Stimulated activated CD4-positive, alpha-beta T cell treated with anti-CD3 and anti-CD28 coated beads, Interleukin-1b, Interleukin-23, amount 100 ng/mL, for 1 hour (primary cell): ENCODE measurements around the gene PIGH.

Experiments
- DNase-seq, 2 donors: peaks; one replicate each; pipeline ENCODE4 v3.0.0-alpha.2; 2020; ENCODE audit warnings: low read depth in 2 of 2

Gene PIGH

DNA sequence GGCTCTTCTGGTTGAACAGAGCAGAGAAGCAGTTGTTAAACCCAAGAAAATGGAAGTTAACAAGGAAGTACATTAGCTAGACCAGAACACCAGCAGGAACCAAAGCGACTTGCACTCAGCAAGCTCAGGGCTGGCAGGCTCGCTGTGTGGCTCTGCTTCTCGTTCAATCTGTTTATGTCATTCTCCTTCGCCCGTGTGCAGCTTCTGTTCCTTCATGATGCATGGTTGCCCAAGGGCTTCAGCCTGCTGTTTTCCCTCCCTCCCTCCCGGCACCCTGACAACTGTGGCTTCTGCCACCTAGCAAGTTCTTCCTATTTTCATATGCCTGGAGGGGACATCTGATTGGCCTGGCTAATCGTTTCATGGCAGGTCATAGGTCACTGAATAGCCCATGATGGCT lies 25.3 kb downstream of the PIGH start:
- no peak for DNase-seq

- DNase-seq: no peak
These were observed 25.9 kb downstream of the PIGH start for GRCh38 chr14:67574156-67574555.

GRCh38 chr14:67573228-67574010 lies 26.6 kb downstream of the PIGH start:
- no peak for DNase-seq

- DNase-seq: no peak
These were observed 27.5 kb downstream of the PIGH start for GRCh38 chr14:67572608-67573007.

DNA sequence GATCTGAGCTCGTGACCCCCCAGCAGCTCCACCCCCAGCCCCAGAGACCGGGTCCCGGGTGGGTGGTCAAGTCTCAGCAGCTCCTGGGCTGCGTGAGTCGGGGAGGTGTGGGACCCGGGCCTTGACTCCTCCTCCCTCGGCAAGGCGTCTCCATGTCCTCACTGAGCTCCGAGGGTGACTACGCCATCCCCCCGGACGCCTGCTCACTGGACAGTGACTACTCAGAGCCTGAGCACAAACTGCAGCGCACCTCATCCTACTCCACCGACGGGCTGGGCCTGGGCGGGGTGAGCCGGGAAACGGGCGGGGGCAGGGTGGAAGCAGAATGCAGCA lies 28.1 kb downstream of the PIGH start:
- no peak for DNase-seq

GRCh38 chr14:67571275-67571990 lies 28.6 kb downstream of the PIGH start:
- peak; percentile 26 to 32 for DNase-seq

GRCh38 chr14:67570453-67570852 lies 29.6 kb downstream of the PIGH start:
- DNase-seq: no peak

DNA sequence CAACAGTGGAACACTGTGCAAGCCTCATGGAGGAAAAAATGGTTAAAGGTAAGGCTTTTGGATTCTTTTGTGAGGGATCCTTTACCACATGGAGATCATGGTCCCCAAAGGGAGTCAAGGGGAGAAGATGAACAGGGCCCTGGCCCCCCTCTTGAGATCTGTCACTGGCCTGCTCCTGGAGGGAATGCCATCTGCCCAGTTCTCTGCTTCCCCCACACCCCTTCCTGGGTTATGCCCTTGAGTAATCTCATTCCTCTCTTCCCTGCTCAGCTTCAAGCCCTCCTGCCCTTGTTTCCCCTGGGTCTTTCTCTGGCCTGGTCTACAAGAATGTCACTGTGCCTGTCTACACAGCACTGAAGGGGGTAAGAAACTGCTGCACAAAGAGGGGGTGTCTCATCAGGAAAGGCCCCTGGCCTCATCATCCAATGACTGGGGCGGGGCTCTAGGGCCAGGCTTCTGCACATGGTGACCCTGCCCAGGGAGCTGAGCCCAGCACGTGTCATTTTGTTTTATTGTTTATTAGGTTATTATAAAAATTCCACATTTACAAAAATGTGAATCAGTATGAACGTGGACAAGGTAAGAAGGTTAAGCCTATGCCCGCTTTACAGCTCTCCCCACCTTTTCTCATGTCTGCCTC lies 30.3 kb downstream of the PIGH start:
- DNase-seq: no peak

DNA sequence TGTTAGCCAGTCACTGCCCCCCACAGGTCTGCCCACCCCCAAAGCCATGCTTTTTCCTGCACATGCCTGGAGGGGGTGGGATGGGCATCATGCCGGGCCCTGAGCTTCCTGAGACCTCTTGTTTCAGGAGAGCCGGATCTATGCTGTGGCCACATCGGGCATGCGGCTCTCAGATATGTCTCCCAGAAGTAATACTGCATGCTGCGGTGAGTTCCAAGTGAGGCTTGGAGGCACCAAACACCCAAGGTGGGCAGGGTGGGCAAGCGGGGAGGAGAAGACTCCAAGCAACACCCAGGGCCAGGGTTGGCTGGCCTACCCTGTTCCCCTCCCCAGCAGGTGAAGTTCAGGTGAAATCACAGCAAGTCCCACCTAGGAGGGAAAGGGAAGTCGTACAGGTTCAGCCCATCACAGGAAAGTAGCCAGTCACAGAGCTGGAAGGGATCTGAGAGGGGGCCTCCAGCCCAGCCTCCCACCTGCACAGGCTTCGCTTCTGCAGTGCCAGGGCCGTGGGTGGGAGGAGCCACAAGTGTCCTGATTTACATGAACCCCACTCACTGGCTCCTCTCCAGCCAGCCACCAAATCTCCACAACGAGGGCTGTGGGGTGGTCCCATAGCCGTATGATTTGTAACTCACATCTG lies 30.9 kb downstream of the PIGH start:
- DNase-seq: no peak

DNA sequence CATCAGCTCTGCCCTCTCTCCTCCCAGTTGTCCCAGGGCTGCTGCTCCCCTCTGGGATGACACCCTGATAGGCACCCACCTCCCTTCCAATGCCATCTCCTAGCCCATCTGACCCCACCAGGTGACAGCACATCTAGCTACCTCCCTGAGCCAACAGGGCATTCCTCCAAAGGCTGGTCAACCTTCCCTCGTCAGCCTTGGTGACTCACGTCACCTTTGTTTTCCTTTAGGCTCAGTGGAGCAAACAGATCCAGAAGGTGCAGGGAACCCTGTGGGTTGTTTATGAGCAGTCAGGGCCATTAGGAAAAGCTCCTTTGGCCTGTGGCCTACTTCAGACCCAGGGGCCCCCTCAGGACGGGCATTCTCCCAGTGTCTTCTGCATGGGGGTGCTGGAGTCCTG lies 32.4 kb downstream of the PIGH start:
- DNase-seq: no peak

GRCh38 chr14:67566908-67567307 lies 33.2 kb downstream of the PIGH start:
- no peak for DNase-seq

DNA sequence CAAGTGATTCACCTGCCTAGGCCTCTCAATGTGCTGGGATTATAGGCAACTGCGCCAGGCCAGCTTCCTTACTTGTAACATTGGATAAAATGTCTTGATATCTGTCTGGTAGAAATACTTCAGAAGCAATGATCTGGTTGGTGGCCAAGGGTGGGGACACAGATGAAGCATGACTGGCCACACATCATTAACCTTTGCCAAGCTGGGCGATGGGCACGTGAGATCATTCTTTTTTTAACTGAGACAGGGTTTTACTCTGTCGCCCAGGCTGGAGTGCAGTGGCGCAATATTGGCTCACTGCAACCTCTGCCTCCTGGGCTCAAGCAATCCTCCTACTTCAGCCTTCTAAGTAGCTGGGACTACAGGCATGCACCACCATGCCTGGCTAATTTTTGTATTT lies 35.8 kb downstream of the PIGH start:
- DNase-seq: no peak

- no peak for DNase-seq
These were observed 37.3 kb downstream of the PIGH start for GRCh38 chr14:67562776-67563150.

- DNase-seq: no peak
These were observed 37.9 kb downstream of the PIGH start for GRCh38 chr14:67562025-67562775.

DNA sequence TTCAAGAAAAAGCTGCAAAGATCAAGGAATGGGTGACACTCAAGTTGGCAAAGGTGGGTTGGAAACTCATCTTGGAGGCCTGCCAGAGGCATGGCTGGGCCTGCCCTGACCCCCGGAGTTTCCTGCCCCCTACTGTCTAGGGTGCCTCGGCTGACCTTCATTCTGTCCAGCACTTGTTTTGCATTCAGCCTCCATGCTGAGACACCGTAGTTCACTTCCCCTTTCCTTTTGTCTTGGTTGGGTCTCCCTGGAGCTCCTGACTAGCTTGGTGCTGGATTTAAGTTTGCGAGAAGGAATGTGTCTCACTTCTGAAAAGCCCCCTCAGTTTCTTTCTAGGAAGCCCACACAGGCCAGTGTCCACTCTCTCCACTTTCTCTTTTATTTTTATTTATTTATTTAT lies 40.4 kb downstream of the PIGH start:
- DNase-seq: no peak

GRCh38 chr14:67557656-67558055 lies 42.4 kb downstream of the PIGH start:
- no peak for DNase-seq

- DNase-seq: no peak
These were observed 43.0 kb downstream of the PIGH start for GRCh38 chr14:67557118-67557517.

- no peak for DNase-seq
These were observed 43.4 kb downstream of the PIGH start for GRCh38 chr14:67556671-67557070.

DNA sequence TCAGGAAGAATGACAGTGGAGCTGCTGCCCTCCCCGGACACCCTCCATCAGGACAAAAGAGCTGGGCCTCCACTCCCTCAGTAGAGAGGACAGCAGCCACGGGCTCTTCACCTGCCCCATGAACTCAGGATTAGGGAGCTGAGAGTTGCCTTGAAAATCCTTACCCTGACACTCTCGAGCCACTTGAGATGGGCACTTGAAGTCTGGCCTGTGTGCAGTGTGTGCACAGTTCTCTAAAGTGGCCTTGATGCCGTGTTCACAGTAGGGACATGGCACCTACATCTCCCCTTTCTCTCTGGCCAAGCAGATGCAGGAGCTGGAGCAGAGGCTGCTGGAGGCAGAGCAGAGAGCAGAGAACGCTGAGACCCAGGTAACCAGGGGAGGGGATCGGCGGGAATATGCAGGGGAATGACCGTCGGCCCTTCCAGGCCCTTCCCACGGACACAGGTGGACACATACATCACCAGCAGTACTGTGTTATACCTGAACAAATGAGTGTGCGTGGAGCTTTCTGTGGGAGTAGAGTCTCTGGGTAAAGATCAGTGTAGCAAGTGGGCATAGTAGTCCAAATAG lies 44.5 kb downstream of the PIGH start:
- DNase-seq: no peak

DNA sequence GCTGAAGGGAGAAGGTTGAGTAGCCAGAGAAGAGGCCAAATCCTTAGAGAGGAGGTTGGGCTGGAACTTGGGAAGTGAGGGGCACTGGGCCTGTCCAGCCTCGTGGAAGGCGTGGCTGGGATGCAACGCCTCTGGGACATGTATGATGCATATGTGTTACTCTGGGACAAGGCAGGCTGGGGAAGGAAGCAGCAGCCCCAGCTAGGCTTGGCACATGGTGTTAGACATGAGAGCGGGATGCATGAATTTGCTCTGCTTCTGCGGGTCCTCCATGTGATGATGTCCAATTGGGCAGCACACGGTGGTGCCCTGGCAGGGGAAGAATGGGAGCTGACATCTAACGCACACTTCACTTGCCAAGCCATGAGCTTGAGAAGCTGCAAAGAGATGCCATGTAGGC lies 45.7 kb downstream of the PIGH start:
- no peak for DNase-seq

DNA sequence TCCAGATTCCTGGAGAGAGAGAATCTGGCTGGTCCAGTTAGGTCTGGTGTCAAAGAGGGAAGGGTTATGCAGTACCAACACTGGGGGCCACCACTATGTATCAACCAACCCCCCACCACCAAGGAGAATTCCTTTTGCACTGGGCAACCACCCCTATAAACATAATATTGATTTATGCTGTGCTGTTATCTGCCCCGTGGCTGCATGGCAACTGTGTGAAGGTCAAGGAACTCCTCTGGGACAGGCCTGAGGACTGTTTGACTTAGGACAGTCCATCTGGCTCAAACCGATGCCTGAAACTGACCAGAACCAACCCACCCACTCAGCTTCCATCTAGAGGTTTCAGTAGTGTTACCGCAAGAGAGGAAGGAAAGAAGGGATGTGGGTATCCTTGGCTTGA lies 46.5 kb downstream of the PIGH start:
- no peak for DNase-seq

DNA sequence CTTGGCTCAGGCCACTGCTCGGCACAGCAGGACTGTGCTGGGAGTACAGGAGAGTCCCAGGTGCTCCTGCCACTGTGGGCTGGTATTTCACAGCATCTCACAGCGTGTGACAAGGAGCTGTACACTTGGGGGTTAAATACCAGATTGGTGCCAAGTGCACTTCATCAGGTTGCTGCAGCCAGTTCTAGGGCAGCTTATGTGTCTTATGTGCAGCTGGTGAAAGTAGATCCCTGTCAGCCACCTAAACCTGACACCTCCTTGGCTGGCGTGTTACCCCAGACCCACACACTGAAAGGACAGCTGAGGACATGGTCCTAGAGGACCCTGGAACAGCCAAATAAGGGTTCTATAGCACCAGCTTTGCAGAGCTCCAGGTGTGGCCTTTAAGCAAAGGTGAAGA lies 48.1 kb downstream of the PIGH start:
- no peak for DNase-seq
